ENCODE data around the gene CTIF.

DNA sequence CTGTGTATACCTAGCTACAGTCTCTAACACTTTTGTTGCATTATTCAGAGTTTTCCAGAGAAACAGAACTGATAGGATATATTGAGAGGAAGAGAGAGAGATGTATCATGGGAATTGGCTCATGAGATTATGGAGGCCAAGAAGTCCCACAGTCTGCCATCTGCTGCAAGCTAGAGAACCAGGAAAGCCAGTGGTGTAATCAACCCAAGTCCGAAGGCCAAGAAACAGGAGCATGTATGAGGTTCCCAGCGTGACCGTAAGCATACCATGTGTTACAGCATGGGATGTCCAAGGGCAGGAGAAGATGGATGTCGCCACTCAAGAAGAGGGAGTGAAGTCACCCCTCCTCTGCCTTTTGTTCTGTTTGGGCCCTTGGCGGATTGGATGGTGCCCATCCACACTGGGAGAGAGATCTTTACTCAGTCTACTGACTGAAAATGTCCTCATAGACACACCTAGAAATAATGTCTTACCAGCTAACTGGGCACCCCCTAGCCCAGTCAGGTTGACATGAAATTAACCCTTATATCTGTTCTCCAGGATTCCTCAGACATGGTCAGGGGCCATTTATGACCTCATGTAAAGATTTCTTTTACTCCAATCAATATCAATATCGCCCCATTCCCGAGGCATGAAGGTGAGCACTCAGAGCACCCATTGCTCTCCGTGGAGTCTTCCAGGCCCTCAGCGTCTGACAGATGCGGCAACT is 179.6 kb downstream of the CTIF start:
- TF ChIP-seq, protein P1, sequence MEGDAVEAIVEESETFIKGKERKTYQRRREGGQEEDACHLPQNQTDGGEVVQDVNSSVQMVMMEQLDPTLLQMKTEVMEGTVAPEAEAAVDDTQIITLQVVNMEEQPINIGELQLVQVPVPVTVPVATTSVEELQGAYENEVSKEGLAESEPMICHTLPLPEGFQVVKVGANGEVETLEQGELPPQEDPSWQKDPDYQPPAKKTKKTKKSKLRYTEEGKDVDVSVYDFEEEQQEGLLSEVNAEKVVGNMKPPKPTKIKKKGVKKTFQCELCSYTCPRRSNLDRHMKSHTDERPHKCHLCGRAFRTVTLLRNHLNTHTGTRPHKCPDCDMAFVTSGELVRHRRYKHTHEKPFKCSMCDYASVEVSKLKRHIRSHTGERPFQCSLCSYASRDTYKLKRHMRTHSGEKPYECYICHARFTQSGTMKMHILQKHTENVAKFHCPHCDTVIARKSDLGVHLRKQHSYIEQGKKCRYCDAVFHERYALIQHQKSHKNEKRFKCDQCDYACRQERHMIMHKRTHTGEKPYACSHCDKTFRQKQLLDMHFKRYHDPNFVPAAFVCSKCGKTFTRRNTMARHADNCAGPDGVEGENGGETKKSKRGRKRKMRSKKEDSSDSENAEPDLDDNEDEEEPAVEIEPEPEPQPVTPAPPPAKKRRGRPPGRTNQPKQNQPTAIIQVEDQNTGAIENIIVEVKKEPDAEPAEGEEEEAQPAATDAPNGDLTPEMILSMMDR (IDR thresholded peaks at IDR 0.05; ENCODE audit: insufficient read depth, low read length, poor library complexity, severe bottlenecking), result no peak
- TF ChIP-seq EZH2phosphoT487 (conservative IDR thresholded peaks at IDR 0.05; ENCODE audit: low read length), result no peak
